SJSA1 (cell line): Measurements from ENCODE around the gene OR10V1. TPM values are rescaled to one million over a fixed set of nuclear protein-coding genes. Genes with fewer than 3 reads are reported as not detected.
"Not testable (repeated sequence)": the region's sequence is repeated elsewhere in the genome, so short reads cannot be mapped to it uniquely, and the experiment has no call there.

Source experiments
- DNase-seq, 2 experiments: peaks; one replicate each; pipeline ENCODE4 v3.0.0-alpha.2; 2015 to 2020; ENCODE audit warnings: low spot score in 2 of 2, low read depth in 1 of 2
- H3K27ac ChIP-seq: fragments of 250-450 bp; sonication (Bioruptor Pico); 2 replicates; pipeline ENCODE4 v1.5.1; 2020; ENCODE audit warnings: mild to moderate bottlenecking, moderate library complexity
- H3K27me3 ChIP-seq: fragments of 250-450 bp; sonication (Bioruptor Pico); replicated peaks from 2 replicates; pipeline ENCODE4 v1.5.1; 2020; ENCODE audit warnings: mild to moderate bottlenecking, moderate library complexity
- H3K36me3 ChIP-seq: fragments of 250-450 bp; sonication (Bioruptor Pico); 2 replicates; pipeline ENCODE4 v1.5.1; 2020; ENCODE audit warnings: mild to moderate bottlenecking
- H3K4me1 ChIP-seq: fragments of 250-450 bp; sonication (Bioruptor Pico); replicated peaks from 2 replicates; pipeline ENCODE4 v1.6.1; 2021; ENCODE audit warnings: mild to moderate bottlenecking
- H3K4me3 ChIP-seq: fragments of 250-450 bp; sonication (Bioruptor Pico); 2 replicates; pipeline ENCODE4 v1.5.1; 2020; ENCODE audit warnings: mild to moderate bottlenecking
- H3K9me3 ChIP-seq: fragments of 250-450 bp; sonication (Bioruptor Pico); replicated peaks from 2 replicates; pipeline ENCODE4 v1.5.1; 2020; ENCODE audit warnings: mild to moderate bottlenecking
- total RNA-seq: library from RNA; depleted of rRNA; stranded (reverse); fragments of >200 nt; shearing (Covaris generic); gene quantifications from 2 replicates; pipeline ENCODE4 v1.2.3, GENCODE V29; 2014

The OR10V1 gene
- total RNA-seq, 1 experiment from 2014 or later, result not detected

- peaks cover 11% of the 10 kb centered on the region; the same call in 1 of the 2 replicates for H3K9me3 ChIP-seq
- not testable (repeated sequence) for H3K27ac ChIP-seq, DNase-seq, H3K36me3 ChIP-seq, H3K27me3 ChIP-seq, H3K4me3 ChIP-seq
- peaks cover 34% of the 10 kb centered on the region for H3K4me1 ChIP-seq
Observed at GRCh38 chr11:59703515-59703914, 10.1 kb downstream of the OR10V1 start.

- not testable (repeated sequence) for H3K9me3 ChIP-seq, H3K4me3 ChIP-seq, H3K27me3 ChIP-seq, H3K36me3 ChIP-seq, H3K4me1 ChIP-seq, DNase-seq, H3K27ac ChIP-seq
Observed at GRCh38 chr11:59700157-59700556, 13.5 kb downstream of the OR10V1 start.

- no peak overlapping the region for H3K4me3 ChIP-seq
- DNase-seq, result no peak
- H3K27me3 ChIP-seq, result 0 out of 2 replicates have a peak, but pooled peaks cover 4% of the 10 kb centered on the region
- H3K36me3 ChIP-seq, result no peaks in the 10 kb centered on the region
- H3K4me1 ChIP-seq, result no peaks in the 10 kb centered on the region
- H3K9me3 ChIP-seq, result no peaks in the 10 kb centered on the region
- no peak overlapping the region for H3K27ac ChIP-seq
Observed at GRCh38 chr11:59698506-59698905, 15.1 kb downstream of the OR10V1 start.

- H3K27ac ChIP-seq, result no peak overlapping the region
- no peak for DNase-seq
- no peaks in the 10 kb centered on the region for H3K9me3 ChIP-seq
- H3K4me1 ChIP-seq, result no peaks in the 10 kb centered on the region
- no peak overlapping the region for H3K4me3 ChIP-seq
- no peaks in the 10 kb centered on the region for H3K36me3 ChIP-seq
- H3K27me3 ChIP-seq, result 0 out of 2 replicates have a peak, but pooled peaks cover 8% of the 10 kb centered on the region
Observed at GRCh38 chr11:59692915-59693314, 20.7 kb downstream of the OR10V1 start.

- Histone ChIP-seq H3K4me1 (no peaks in the 10 kb centered on the region), H3K4me3 (no peak overlapping the region), H3K9me3 (no peaks in the 10 kb centered on the region), H3K27me3 (0 out of 2 replicates have a peak, but pooled peaks cover 10% of the 10 kb centered on the region), H3K27ac (no peak overlapping the region), H3K36me3 (no peaks in the 10 kb centered on the region)
- no peak for DNase-seq
Observed at GRCh38 chr11:59691156-59691555, 22.5 kb downstream of the OR10V1 start.

- no peak overlapping the region for H3K27ac ChIP-seq
- no peaks in the 10 kb centered on the region for H3K36me3 ChIP-seq
- DNase-seq, result no peak
- no peak overlapping the region for H3K4me3 ChIP-seq
- 0 out of 2 replicates have a peak, but pooled peaks cover 7% of the 10 kb centered on the region for H3K27me3 ChIP-seq
- no peaks in the 10 kb centered on the region for H3K4me1 ChIP-seq
- H3K9me3 ChIP-seq, result 0 out of 2 replicates have a peak, but pooled peaks cover 2% of the 10 kb centered on the region
Observed at GRCh38 chr11:59689015-59689414, 24.6 kb downstream of the OR10V1 start.

GRCh38 chr11:59681260-59681725 lies 32.4 kb downstream of the OR10V1 start:
- not testable (repeated sequence) for H3K9me3 ChIP-seq, H3K27ac ChIP-seq, H3K36me3 ChIP-seq, H3K4me1 ChIP-seq, H3K4me3 ChIP-seq, DNase-seq, H3K27me3 ChIP-seq

- H3K27me3 ChIP-seq, result no peaks in the 10 kb centered on the region
- DNase-seq, result peak; percentile 53 to 76
- H3K4me1 ChIP-seq, result no peaks in the 10 kb centered on the region
- H3K9me3 ChIP-seq, result 0 out of 2 replicates have a peak, but pooled peaks cover 2% of the 10 kb centered on the region
- H3K27ac ChIP-seq, result no peak overlapping the region
- H3K36me3 ChIP-seq, result no peaks in the 10 kb centered on the region
- H3K4me3 ChIP-seq, result no peak overlapping the region
Observed at GRCh38 chr11:59680287-59681154, 33.1 kb downstream of the OR10V1 start.

GRCh38 chr11:59679347-59679746 lies 34.3 kb downstream of the OR10V1 start:
- 0 out of 2 replicates have a peak, but pooled peaks cover 3% of the 10 kb centered on the region for H3K27me3 ChIP-seq
- no peak for DNase-seq

GRCh38 chr11:59678813-59679165 lies 34.9 kb downstream of the OR10V1 start:
- H3K36me3 ChIP-seq, result no peaks in the 10 kb centered on the region
- H3K27ac ChIP-seq, result no peak overlapping the region
- 0 out of 2 replicates have a peak, but pooled peaks cover 3% of the 10 kb centered on the region for H3K27me3 ChIP-seq
- H3K4me3 ChIP-seq, result no peak overlapping the region
- DNase-seq, result no peak
- H3K9me3 ChIP-seq, result no peaks in the 10 kb centered on the region
- no peaks in the 10 kb centered on the region for H3K4me1 ChIP-seq

More at GRCh38 chr11:59679347-59679746, 34.3 kb downstream of the OR10V1 start:
- H3K36me3 ChIP-seq, result no peaks in the 10 kb centered on the region
- H3K4me1 ChIP-seq, result no peaks in the 10 kb centered on the region
- H3K27ac ChIP-seq, result no peak overlapping the region
- H3K4me3 ChIP-seq, result no peak overlapping the region
- H3K9me3 ChIP-seq, result no peaks in the 10 kb centered on the region

GRCh38 chr11:59678118-59678812 lies 35.4 kb downstream of the OR10V1 start:
- H3K4me1 ChIP-seq, result no peaks in the 10 kb centered on the region
- no peaks in the 10 kb centered on the region for H3K9me3 ChIP-seq
- 0 out of 2 replicates have a peak, but pooled peaks cover 3% of the 10 kb centered on the region for H3K27me3 ChIP-seq
- no peaks in the 10 kb centered on the region for H3K36me3 ChIP-seq
- H3K27ac ChIP-seq, result no peak overlapping the region
- no peak overlapping the region for H3K4me3 ChIP-seq
- DNase-seq, result no peak

GRCh38 chr11:59676205-59676604 lies 37.4 kb downstream of the OR10V1 start:
- H3K27me3 ChIP-seq, result 0 out of 2 replicates have a peak, but pooled peaks cover 3% of the 10 kb centered on the region
- no peak for DNase-seq
- H3K36me3 ChIP-seq, result no peaks in the 10 kb centered on the region
- H3K27ac ChIP-seq, result no peak overlapping the region
- no peak overlapping the region for H3K4me3 ChIP-seq
- no peaks in the 10 kb centered on the region for H3K9me3 ChIP-seq
- no peaks in the 10 kb centered on the region for H3K4me1 ChIP-seq

GRCh38 chr11:59674291-59674690 lies 39.4 kb downstream of the OR10V1 start:
- no peaks in the 10 kb centered on the region for H3K9me3 ChIP-seq
- H3K36me3 ChIP-seq, result no peaks in the 10 kb centered on the region
- DNase-seq, result no peak
- no peak overlapping the region for H3K4me3 ChIP-seq
- H3K27ac ChIP-seq, result no peak overlapping the region
- peaks cover 7% of the 10 kb centered on the region for H3K4me1 ChIP-seq
- 0 out of 2 replicates have a peak, but pooled peaks cover 3% of the 10 kb centered on the region for H3K27me3 ChIP-seq

GRCh38 chr11:59673291-59673690 lies 40.4 kb downstream of the OR10V1 start:
- Histone ChIP-seq H3K9me3 (no peaks in the 10 kb centered on the region), H3K4me1 (peaks cover 7% of the 10 kb centered on the region), H3K36me3 (no peaks in the 10 kb centered on the region), H3K27me3 (0 out of 2 replicates have a peak, but pooled peaks cover 3% of the 10 kb centered on the region), H3K27ac (no peak overlapping the region), H3K4me3 (no peak overlapping the region)
- no peak for DNase-seq
